SW 1271 (cell line): ENCODE results near the gene RHCG.

Source experiments
- DNase-seq, 2 experiments: peaks; one replicate each; lab custom pipeline; 2025; lab: John Stamatoyannopoulos, UW

RHCG gene

GRCh38 chr15:89502867-89503595, 6.6 kb upstream of the RHCG start:
- no peak for DNase-seq

DNA sequence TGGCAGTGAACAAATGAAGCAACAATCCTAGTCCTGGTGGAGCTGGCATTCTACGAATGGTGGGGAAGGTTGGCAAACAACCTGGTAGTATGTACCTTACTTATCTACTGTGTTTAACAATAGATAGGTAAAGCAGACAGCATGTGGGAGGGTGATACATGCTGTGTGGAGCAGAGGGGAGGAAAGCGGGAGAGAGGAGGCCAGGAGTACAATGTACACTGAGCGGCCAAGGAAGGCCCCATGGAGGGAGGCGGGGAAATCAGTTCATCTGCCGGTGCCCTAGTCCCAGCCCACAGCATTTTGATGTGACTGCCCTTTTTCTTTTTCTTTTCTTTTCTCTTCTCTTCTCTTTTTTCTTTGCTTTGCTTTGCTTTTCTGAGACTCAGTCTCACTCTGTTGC, 5.3 kb upstream of the RHCG start:
- no peak for DNase-seq

- no peak for DNase-seq
Measured at GRCh38 chr15:89500397-89501270, 4.3 kb upstream of the RHCG start.

DNA sequence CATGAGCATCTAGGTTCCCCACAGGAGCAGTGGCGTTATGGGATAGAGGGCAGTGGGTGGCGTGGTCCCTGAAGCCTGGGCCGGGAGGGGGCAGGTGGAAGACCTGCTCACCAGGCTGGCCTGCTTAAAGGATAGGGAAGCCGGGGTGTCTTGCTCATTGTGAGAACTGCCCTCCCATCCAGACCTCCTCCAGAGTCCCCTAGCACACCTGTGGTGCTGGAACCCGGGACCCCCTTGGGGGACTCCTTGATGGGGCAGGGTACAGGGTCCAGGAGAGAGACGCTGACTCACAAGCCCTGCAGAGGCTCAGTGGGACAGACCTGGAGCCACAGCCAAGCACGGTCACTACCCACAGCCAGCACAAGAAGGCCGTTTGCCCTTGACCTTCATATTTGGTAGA, 2.8 kb upstream of the RHCG start:
- no peak for DNase-seq

DNA sequence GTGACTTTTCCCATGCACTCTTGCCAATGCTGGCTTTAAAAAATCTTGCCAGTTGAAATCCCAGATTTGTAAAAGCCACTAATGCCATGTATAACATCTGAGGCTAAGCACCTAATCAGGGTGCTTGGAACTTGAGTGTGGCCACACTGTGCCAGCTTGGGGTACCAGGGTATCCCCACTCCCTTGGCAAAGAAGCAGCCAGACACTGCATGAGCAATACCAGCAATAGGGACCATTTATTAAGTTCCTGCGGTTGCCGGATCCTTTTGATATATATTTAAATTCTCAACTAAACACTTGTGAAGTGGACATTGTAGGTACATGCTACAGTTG, 2.2 kb upstream of the RHCG start:
- DNase-seq: no peak

DNA sequence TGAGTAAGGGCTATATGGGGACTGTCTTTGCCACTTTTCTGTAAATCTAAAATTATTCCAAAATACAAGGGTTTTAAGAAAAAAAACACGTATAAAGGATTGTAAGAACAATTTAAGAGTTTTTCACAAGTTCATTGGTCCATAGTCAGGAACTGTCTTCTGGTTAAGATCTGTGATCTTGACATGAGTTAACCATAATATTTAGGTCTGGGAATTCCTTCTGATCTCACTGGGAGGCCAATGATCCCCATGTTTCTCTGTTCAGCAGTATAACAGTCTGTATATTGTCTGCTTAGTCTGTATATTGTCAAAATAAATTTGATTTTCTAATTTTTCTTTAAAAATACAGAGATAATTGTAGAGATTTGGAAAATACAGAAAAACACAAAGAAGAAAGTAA, 848 bp upstream of the RHCG start:
- no peak for DNase-seq

DNA sequence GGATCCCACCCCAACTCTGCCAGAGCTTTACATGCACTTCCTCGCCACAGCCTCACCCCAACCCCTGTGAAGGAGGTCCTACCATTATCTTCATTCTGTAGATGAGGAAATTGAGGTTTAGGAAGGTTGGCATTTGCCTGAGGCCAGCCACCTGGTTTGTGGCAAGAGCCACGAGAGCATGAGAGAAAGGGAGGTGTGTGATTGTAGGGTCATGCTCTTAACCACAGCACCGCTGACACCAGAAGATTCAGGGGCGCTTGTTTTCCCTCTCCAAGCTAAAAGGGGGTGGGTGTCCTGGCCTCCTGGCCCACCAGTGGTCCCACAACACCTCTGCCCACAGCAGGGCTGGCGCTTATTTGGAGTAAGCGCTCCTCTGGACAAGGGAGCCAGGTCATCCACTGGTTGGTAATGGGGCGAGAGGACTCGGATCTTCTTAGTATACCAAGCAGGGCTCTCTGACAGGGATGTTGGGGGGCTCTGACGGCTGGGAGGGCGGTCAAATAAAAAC, 691 bp downstream of the RHCG start:
- DNase-seq: no peak

DNA sequence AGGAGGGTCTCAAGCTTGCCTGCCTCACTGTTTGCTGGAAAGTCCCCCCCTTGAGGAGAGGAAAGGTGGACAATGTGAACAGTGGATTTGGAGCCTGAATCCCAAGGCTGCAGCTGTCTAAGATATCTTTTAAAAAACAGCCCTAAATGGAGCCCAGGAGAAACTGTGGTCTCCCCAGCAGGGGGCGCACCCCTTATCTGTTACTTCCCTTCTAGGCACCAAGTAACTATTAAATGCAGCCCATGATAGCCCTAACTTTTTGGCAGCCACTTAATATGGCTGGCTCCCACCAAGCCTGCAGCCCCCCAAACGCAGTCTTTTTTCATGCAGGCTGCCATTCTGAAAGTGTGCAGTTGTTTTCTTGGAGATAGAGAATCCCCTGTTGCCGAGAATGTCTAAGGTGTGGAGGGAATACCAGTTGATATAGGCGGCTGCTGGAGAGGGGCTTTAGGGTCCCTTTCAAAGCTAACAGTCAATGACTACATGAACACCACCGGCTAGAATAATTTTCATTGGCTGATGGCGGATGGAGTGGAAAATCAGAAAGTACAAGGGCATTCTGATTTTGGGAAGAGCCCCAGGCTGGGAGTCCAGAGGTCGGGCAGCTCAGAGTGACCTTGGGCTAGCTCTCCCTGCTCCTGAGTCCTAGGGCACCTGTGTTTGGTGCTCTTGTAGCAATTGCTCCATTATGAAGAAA, 1.3 kb downstream of the RHCG start:
- DNase-seq: peak in 1 of 2 experiments; percentile 12

DNA sequence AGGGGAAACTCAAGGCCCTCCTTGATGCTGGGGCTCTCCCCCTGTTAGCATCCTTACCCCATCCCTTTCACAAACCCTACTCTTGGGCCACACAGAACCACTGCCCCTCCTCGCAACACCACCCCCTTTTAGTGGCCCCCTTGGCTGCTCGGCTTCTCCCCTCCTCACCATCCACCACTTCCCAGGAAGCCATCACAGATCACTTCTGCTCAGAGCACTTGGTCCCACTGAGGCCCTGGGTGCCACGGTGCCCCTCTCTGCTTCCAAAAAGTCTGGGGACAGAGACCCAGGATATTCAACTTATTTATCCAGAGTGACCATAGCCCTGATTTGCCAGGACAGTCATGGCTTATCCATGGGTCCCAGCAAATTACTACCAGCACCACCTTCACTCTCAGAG, 2.4 kb downstream of the RHCG start:
- DNase-seq: no peak

GRCh38 chr15:89492934-89493631, 3.3 kb downstream of the RHCG start:
- no peak for DNase-seq

DNA sequence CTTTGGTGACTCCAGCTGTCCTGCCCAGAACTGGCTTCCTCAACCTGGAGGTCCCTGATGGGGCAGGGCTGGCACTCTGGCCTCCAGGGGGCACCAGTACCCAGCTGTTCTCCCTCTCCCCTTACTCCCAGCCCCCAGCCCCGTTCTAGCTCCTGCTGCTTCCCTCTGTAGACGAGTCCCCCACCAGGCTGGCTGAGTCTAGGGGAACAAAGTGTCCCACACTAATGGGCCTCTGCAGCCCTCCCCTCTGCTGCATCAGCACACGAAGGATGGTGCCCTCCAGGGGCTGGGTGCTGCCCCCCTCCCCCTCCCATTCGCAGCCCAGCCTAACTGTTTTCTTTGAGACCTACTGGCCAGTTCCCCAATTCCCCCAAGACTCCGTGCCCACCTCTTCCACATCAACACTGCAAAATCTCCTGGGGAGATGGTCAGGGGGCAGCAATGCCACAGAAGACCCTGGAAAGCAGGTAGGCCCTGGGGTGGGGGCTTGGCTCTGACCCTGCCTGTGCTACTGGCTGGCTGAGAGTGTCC, 4.2 kb downstream of the RHCG start:
- DNase-seq: no peak

DNA sequence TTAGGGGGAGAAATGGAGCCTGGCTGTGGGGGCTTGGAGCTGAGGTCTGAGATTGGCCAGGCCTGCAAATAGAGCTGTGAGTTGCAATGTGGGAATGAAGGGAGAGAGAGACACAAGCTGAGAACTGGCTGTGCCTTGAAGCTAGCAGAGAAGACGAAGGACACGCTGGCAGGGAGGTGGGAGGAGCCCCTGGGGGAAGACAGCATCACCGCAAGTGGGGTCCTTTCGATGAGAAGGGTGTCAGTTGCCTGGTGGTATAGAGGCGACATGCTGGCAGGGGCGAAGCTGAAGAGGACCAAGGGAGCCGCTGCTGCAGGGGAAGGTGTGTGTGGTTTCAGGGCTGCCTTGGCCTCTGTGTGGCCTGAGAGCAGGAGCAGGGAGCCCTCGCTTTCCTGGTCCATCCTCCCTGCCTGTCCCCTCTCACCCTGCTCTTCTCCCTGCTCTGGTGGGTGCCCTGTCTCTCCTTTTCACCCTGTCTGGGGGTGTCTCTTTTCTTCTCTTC, 5.5 kb downstream of the RHCG start:
- no peak for DNase-seq

DNA sequence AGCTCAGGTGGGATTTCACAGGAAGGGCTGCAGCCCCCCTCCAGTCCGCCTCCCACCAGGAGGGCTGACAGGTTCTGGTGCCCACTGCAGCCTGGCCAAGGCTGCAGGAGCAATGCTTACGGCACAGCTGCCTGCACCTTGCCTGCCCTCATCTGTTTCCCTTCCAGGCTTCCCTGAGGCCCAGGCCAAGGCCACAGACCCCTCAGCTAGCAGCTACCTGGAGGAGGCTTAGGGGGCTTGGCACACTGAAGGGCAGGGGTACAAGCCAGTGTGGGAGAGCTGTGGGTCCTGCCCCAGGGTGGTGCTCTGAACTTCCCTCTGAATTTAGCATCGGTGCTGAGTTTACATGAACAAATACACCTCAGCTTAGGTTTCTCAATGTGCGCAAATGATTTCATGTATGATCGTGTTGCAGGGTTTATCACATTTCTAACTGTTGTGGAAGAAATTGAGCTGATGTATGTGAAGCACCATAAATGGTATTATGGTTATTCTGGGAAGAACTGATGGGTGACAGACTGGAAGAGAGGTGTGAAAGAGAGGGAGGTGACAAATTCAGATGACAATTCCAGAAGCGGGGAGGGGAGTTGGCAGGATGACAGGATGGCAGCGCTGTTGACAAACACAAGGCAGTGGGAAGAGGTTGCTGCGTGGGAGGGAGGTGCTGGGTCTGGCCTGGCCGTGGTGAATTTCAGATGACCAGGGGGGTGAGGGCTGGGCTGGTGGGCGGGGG, 6.1 kb downstream of the RHCG start:
- no peak for DNase-seq

- no peak for DNase-seq
Measured at GRCh38 chr15:89489376-89489775, 7.0 kb downstream of the RHCG start.

DNA sequence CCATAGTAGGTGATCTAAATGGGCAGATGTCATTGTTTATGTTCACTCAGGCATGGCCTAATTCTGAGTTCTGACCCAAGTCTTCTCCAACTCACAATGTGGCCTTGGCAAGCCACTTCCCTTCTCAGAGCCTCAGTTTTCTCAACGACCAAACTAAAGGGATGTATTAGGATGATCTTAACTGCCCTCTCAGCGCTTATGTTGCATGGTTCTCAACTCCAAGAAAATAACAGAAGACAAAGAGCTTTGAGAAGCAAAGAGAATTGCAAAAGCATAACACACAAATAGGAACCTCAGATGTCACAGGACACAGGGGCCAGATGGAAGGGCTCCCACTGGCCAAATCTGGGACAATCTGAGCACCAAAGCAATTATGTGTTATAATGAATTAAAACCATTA, 8.6 kb downstream of the RHCG start:
- no peak for DNase-seq

- no peak for DNase-seq
Measured at GRCh38 chr15:89486726-89487050, 9.7 kb downstream of the RHCG start.

- DNase-seq: no peak
Measured at GRCh38 chr15:89483079-89483478, 13.3 kb downstream of the RHCG start.

- DNase-seq: no peak
Measured at GRCh38 chr15:89482139-89482538, 14.2 kb downstream of the RHCG start.

- DNase-seq: no peak
Measured at GRCh38 chr15:89480505-89480904, 15.9 kb downstream of the RHCG start.

DNA sequence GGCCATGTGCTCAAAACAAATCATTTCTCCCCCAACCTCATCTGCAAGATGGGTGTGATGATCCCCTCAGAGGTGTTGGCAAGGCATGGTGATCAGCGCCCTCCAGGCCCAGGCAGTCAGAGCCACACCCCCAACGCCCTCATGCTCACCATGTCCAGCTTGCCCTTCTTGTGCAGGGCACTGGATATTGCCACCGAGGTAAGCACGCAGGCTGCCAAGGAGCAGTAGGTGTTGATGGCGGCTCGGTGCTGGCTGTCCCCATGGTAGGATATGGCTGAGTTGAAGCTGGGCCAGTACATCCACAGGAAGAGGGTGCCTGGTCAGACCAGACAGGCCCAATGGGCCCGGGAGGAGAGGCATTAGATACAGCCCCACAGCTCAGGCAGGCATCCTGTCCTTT, 17.2 kb downstream of the RHCG start:
- no peak for DNase-seq
